Neural crest cell (in vitro differentiated cells): ENCODE data around the gene ATM. TPM values are rescaled to one million over a fixed set of nuclear protein-coding genes. Genes with fewer than 3 reads are reported as not detected.
"Not testable (repeated sequence)": the region's sequence is repeated elsewhere in the genome, so short reads cannot be mapped to it uniquely, and the experiment has no call there.

Source experiments
- DNase-seq: peaks from one replicate; pipeline ENCODE4 v3.0.0; 2021; ENCODE audit warnings: low read depth, mixed read lengths, low spot score
- H3K27ac Mint-ChIP-seq: one replicate; pipeline ENCODE4 v1.8.0; 2021; ENCODE audit warnings: mild to moderate bottlenecking, mixed read lengths; ENCODE audit not compliant: unreplicated experiment
- H3K27me3 Mint-ChIP-seq: 2 replicates; pipeline ENCODE4 v1.8.0; 2021; ENCODE audit warnings: low read depth, mild to moderate bottlenecking, mixed read lengths
- H3K36me3 Mint-ChIP-seq: 2 replicates; pipeline ENCODE4 v1.8.0; 2021; ENCODE audit warnings: low read depth, mild to moderate bottlenecking, mixed read lengths
- H3K4me1 Mint-ChIP-seq: 2 replicates; pipeline ENCODE4 v1.8.0; 2021; ENCODE audit warnings: mixed read lengths
- H3K4me3 Mint-ChIP-seq: one replicate; pipeline ENCODE4 v1.8.0; 2021; ENCODE audit warnings: mild to moderate bottlenecking, mixed read lengths
- H3K9me3 Mint-ChIP-seq: 2 replicates; pipeline ENCODE4 v1.8.0; 2021; ENCODE audit warnings: mixed read lengths
- total RNA-seq: library from RNA; stranded (reverse); gene quantifications from 2 replicates; pipeline ENCODE4 v1.2.1, GENCODE V29; 2021
- TF ChIP-seq, protein P1 (sequence below): fragments of 200-600 bp; sonication (generic); conservative IDR thresholded peaks from 2 replicates; pipeline ENCODE4 v1.5.0; 2021; ENCODE audit warnings: antibody characterized with exemption, mild to moderate bottlenecking

Gene ATM
- total RNA-seq, 1 donor from 2014 or later = 68.5 TPM

DNA sequence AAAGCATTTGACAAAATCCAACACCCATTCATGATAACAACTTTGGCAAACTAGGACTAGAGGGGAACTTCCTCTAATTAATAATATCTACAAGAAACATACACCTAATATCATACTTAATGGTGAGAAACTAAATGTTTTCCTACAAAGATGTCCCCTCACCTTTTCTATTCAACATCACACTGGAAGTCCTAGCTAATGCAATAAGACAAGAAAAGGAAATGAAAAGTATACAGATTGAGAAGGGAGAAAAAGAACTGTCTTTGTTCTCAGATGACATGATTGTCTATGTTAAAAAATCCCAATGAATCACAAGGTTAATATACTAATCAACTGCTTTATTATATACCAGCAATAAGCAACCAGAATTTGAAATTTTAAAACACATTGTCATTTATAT is 192.1 kb downstream of the ATM start:
- peaks cover 5% of the 10 kb centered on the region for H3K36me3 Mint-ChIP-seq
- no peak overlapping the region for H3K4me3 Mint-ChIP-seq
- TF ChIP-seq, protein P1, sequence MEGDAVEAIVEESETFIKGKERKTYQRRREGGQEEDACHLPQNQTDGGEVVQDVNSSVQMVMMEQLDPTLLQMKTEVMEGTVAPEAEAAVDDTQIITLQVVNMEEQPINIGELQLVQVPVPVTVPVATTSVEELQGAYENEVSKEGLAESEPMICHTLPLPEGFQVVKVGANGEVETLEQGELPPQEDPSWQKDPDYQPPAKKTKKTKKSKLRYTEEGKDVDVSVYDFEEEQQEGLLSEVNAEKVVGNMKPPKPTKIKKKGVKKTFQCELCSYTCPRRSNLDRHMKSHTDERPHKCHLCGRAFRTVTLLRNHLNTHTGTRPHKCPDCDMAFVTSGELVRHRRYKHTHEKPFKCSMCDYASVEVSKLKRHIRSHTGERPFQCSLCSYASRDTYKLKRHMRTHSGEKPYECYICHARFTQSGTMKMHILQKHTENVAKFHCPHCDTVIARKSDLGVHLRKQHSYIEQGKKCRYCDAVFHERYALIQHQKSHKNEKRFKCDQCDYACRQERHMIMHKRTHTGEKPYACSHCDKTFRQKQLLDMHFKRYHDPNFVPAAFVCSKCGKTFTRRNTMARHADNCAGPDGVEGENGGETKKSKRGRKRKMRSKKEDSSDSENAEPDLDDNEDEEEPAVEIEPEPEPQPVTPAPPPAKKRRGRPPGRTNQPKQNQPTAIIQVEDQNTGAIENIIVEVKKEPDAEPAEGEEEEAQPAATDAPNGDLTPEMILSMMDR = no peak
- no peak overlapping the region for H3K27ac Mint-ChIP-seq
- no peaks in the 10 kb centered on the region for H3K27me3 Mint-ChIP-seq
- H3K4me1 Mint-ChIP-seq = no peaks in the 10 kb centered on the region
- H3K9me3 Mint-ChIP-seq = peaks cover 6% of the 10 kb centered on the region
- DNase-seq = no peak

DNA sequence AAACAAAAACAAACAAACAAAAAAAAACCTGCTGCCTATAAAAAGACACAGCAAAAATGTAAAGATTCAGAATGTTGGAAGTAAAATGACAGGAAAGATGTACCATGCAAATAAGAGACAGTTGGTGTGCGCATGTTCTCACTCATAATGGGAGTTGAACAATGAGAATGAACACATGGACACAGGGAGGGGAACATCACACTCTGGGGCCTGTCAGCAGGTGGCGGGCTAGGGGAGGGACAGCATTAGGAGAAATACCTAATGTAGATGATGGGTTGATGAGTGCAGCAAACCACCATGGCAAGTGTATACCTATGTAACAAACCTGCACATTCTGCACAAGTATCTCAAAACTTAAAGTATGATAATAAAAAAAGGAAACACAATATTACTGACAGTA is 194.7 kb downstream of the ATM start:
- H3K4me3 Mint-ChIP-seq, H3K9me3 Mint-ChIP-seq, H3K27ac Mint-ChIP-seq, H3K4me1 Mint-ChIP-seq, H3K27me3 Mint-ChIP-seq, DNase-seq, H3K36me3 Mint-ChIP-seq: not testable (repeated sequence)
- TF ChIP-seq, protein P1 = peak; percentile 38

Other genes starting within 250 kb of the ATM start
- 42.9 and 46.3 TPM in 2 replicates for gene CUL5, start 214.2 kb upstream of the ATM start, total RNA-seq
- 44.6 and 45.6 TPM in 2 replicates for gene ACAT1, start 101.5 kb upstream of the ATM start, total RNA-seq
- 14.5 and 17.1 TPM in 2 replicates for gene NPAT, start 429 bp upstream of the ATM start, total RNA-seq
- 1.0 and 1.1 TPM in 2 replicates for gene C11orf65, start 244.5 kb downstream of the ATM start, total RNA-seq